Lower lobe of right lung (tissue), 2 donors: ENCODE measurements around the gene RAD52. TPM values are rescaled to one million over a fixed set of nuclear protein-coding genes. Genes with fewer than 3 reads are reported as not detected.

Experiments
- ATAC-seq, 2 donors: fragments of 200-7000 bp; cut with Tn5 transposase; one replicate each; pipeline ENCODE4 v1.9.1; 2020 to 2022; ENCODE audit warnings: mild to moderate bottlenecking in 2 of 2, moderate library complexity in 2 of 2
- DNase-seq: peaks from one replicate; pipeline ENCODE4 v3.0.0-alpha.2; 2020
- H3K27ac ChIP-seq: fragments of 200-600 bp; one replicate; pipeline ENCODE4 v1.8.0; 2022
- H3K27me3 ChIP-seq: fragments of 200-600 bp; one replicate; pipeline ENCODE4 v1.8.0; 2022; ENCODE audit warnings: low read depth
- H3K36me3 ChIP-seq: fragments of 200-600 bp; one replicate; pipeline ENCODE4 v1.8.0; 2022; ENCODE audit warnings: mild to moderate bottlenecking
- H3K4me1 ChIP-seq: fragments of 200-600 bp; one replicate; pipeline ENCODE4 v1.8.0; 2022
- H3K4me3 ChIP-seq: fragments of 200-600 bp; one replicate; pipeline ENCODE4 v1.8.0; 2022; ENCODE audit warnings: mild to moderate bottlenecking
- H3K9me3 ChIP-seq: fragments of 200-600 bp; one replicate; pipeline ENCODE4 v1.8.0; 2022
- intact Hi-C: fragments of 100-400 bp; cut with DNase I; formaldehyde crosslinking; loops from one replicate; pipeline ENCODE4 v1.11.0; 2022
- total RNA-seq: library from RNA; stranded (reverse); fragmentation: NEBNext Ultra II Directional; extraction: Animal tissue kit (Norgen Biotek cat#: 25700); gene quantifications from one replicate; pipeline ENCODE4 v1.2.1, GENCODE V29; 2021
- TF ChIP-seq, protein P1 (sequence below): fragments of 200-600 bp; IDR thresholded peaks from one replicate; pipeline ENCODE4 v1.8.0; 2022; ENCODE audit warnings: antibody characterized with exemption, mild to moderate bottlenecking
- donor health status: DM: no; HTN: yes; CAD: no; lungs with severe emphysema.

Gene RAD52
- total RNA-seq, 1 donor from 2014 or later: 12.2 TPM

GRCh38 chr12:958588-959123 is 9.2 kb upstream of the RAD52 start:
- ATAC-seq (no peak), DNase-seq (no peak)
- no peak overlapping the region for H3K4me3 ChIP-seq
- H3K4me1 ChIP-seq: no peaks in the 10 kb centered on the region
- TF ChIP-seq, protein P1, sequence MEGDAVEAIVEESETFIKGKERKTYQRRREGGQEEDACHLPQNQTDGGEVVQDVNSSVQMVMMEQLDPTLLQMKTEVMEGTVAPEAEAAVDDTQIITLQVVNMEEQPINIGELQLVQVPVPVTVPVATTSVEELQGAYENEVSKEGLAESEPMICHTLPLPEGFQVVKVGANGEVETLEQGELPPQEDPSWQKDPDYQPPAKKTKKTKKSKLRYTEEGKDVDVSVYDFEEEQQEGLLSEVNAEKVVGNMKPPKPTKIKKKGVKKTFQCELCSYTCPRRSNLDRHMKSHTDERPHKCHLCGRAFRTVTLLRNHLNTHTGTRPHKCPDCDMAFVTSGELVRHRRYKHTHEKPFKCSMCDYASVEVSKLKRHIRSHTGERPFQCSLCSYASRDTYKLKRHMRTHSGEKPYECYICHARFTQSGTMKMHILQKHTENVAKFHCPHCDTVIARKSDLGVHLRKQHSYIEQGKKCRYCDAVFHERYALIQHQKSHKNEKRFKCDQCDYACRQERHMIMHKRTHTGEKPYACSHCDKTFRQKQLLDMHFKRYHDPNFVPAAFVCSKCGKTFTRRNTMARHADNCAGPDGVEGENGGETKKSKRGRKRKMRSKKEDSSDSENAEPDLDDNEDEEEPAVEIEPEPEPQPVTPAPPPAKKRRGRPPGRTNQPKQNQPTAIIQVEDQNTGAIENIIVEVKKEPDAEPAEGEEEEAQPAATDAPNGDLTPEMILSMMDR: no peak
- H3K9me3 ChIP-seq: no peaks in the 10 kb centered on the region
- no peak overlapping the region for H3K27ac ChIP-seq
- intact Hi-C loops: no loop called here
- H3K27me3 ChIP-seq: no peaks in the 10 kb centered on the region
- no peaks in the 10 kb centered on the region for H3K36me3 ChIP-seq

DNA sequence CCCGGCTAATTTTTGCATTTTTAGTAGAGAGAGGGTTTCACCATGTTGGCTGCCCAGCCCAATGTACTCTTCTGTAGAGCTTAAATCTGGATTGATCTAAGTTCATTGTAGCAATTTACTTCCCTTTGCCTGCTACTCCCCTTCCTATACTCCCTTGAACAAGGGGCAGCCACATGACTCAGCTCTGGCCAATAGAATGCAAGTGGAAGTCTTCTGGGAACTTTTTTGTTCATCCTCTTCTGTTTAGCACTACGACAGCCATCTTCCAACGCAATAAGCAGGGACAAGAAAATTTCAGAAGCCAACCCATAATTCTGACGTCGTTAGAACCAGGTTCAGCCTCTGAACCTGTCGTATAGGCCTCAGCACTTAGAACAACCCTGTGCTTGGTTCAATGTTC is 6.4 kb upstream of the RAD52 start:
- Histone ChIP-seq H3K4me3 (no peak overlapping the region), H3K9me3 (no peaks in the 10 kb centered on the region), H3K27me3 (no peaks in the 10 kb centered on the region), H3K27ac (no peak overlapping the region), H3K36me3 (no peaks in the 10 kb centered on the region), H3K4me1 (no peaks in the 10 kb centered on the region)
- TF ChIP-seq, protein P1: no peak
- intact Hi-C loops: no loop called here
- ATAC-seq (no peak), DNase-seq (no peak)

DNA sequence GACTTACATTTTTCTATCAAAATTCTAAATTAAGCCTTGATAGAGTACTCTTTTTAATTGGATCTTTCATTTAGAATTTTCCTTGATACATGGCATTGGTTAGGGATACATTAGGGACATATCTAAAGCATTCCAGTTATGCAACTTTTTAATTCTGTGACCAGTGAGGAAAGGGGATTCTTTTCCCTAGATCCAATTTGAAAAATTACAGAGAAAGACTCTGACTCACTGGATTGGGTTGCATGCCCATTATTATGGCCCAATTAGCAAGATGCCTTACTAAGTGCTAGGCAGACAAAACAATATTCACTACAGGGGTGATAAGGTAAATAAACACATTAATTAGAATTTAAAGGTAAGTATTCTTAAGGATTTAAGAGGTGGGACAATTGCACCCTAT is 5.2 kb upstream of the RAD52 start:
- H3K4me3 ChIP-seq: no peak overlapping the region
- no peaks in the 10 kb centered on the region for H3K27me3 ChIP-seq
- ATAC-seq (no peak), DNase-seq (no peak)
- no peak overlapping the region for H3K27ac ChIP-seq
- TF ChIP-seq, protein P1: no peak
- H3K9me3 ChIP-seq: no peaks in the 10 kb centered on the region
- intact Hi-C loops: no loop called here
- no peaks in the 10 kb centered on the region for H3K36me3 ChIP-seq
- no peaks in the 10 kb centered on the region for H3K4me1 ChIP-seq

DNA sequence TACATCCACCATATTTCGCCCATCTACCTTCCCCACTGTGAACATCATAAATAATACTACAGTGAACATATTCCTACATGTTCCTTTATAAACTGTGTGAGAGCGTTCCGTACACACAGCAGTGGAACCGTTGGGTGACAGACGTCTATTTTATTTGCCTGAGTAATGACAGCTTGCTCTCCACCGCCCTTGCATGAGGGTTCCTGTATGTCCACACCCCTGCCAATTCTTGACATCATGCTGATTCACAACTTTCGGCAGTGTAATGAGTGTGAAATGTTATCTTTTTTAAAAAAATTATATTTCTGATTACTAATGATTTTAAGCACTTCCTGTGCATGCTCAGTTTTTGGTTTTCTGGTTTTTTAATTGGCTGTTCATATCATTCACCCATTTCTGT is 4.3 kb upstream of the RAD52 start:
- H3K4me1 ChIP-seq: peaks cover under 1% of the 10 kb centered on the region
- intact Hi-C loops: no loop called here
- H3K36me3 ChIP-seq: no peaks in the 10 kb centered on the region
- TF ChIP-seq, protein P1: no peak
- no peak overlapping the region for H3K27ac ChIP-seq
- H3K27me3 ChIP-seq: no peaks in the 10 kb centered on the region
- no peak overlapping the region for H3K4me3 ChIP-seq
- DNase-seq (no peak), ATAC-seq (no peak)
- no peaks in the 10 kb centered on the region for H3K9me3 ChIP-seq

DNA sequence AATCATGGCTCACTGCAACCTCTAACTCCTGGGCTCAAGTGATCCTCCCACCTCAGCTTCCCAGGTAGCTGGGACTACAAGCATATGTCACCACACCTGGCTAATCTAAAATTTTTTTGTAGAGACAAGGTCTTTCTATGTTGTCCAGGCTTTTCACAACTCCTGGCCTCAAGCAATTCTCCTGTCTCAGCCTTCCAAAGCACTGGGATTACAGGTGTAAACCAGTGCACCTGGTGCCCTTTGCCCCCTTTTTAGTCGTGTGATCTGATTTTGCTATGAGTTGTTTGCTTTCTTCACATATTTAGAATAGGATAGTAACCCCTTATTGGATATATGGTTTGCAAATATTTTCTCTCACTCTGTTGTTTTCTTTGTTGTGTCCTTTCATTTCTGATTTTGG is 1.7 kb upstream of the RAD52 start:
- DNase-seq (no peak), ATAC-seq (no peak)
- peaks cover 11% of the 10 kb centered on the region for H3K4me1 ChIP-seq
- no peaks in the 10 kb centered on the region for H3K36me3 ChIP-seq
- TF ChIP-seq, protein P1: no peak
- H3K9me3 ChIP-seq: no peaks in the 10 kb centered on the region
- H3K27me3 ChIP-seq: no peaks in the 10 kb centered on the region
- H3K27ac ChIP-seq: no peak overlapping the region
- no peak overlapping the region for H3K4me3 ChIP-seq
- intact Hi-C loops: no loop called here

DNA sequence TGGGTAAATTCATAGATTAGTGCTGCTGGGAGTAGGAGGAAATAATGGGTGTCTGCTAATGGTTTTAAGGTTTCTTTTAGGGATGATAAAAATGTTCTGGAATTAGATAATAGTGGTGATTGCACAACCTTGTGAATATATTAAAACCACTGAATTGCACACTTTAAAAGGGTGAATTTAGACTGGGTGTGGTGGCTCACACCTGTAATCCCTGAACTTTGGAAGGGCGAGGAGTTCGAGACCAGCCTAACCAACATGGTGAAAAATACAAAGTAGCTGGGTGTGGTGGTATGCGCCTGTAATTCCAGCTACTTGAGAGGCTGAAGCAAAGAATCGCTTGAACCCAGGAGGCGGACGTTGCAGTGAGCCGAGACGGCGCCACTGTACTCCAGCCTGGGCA is 1.3 kb downstream of the RAD52 start:
- TF ChIP-seq, protein P1: no peak
- H3K4me3 ChIP-seq: peak overlapping the region; percentile 74
- ATAC-seq (no peak), DNase-seq (no peak)
- H3K27ac ChIP-seq: no peak overlapping the region
- H3K9me3 ChIP-seq: no peaks in the 10 kb centered on the region
- intact Hi-C loops: no loop called here
- H3K27me3 ChIP-seq: no peaks in the 10 kb centered on the region
- peaks cover 11% of the 10 kb centered on the region for H3K36me3 ChIP-seq
- peaks cover 11% of the 10 kb centered on the region for H3K4me1 ChIP-seq
